A549 (cell line): ENCODE results near the gene RRP36. TPM values are rescaled to one million over a fixed set of nuclear protein-coding genes. Genes with fewer than 3 reads are reported as not detected.

ENCODE experiments used
- ATAC-seq, 2 experiments: fragments of 200-7000 bp in 1 of 2; fragments of >200 bp in 1 of 2; cut with Nextera tagmentation in 1 of 2; cut with Tn5 transposase in 1 of 2; 3 replicates each; pipeline versions ENCODE4 v1.8.0 to v1.9.1; 2018 to 2020; ENCODE audit warnings: mild to moderate bottlenecking in 1 of 2, moderate library complexity in 1 of 2
- CTCF ChIA-PET: fragments of 300-600 bp; sonication (Branson Sonifier 250); formaldehyde crosslinking; extraction: SDS; loops from one replicate; lab custom pipeline; 2021; ENCODE audit warnings: antibody characterized with exemption, inconsistent platforms; lab: Yijun Ruan, JAX
- POLR2A ChIA-PET: fragments of 350-600 bp; formaldehyde crosslinking; extraction: SDS; loops from one replicate; lab custom pipeline; 2021; ENCODE audit warnings: antibody characterized with exemption, inconsistent platforms; lab: Yijun Ruan, JAX
- DNase-seq, 2 experiments: peaks; one replicate each; pipeline versions ENCODE4 v3.0.0 to v3.0.0-alpha.2; 2011 to 2016; ENCODE audit warnings: low read depth in 1 of 2, low spot score in 1 of 2
- FAIRE-seq: peaks from 2 replicates; lab custom pipeline; 2011; peaks lifted over from hg19 to GRCh38; lab: Jason Lieb, UNC
- H3K27ac ChIP-seq, 2 experiments: fragments of >200 bp; sonication (Bioruptor Twin); formaldehyde crosslinking; 3 replicates each; pipeline ENCODE4 v1.5.1; 2016 to 2017
- H3K4me1 ChIP-seq: fragments of >200 bp; sonication (Bioruptor Twin); formaldehyde crosslinking; 3 replicates; pipeline ENCODE4 v1.6.1; 2016
- H3K4me2 ChIP-seq: fragments of >200 bp; sonication (Bioruptor Twin); formaldehyde crosslinking; 3 replicates; pipeline ENCODE4 v1.6.1; 2016
- H3K4me3 ChIP-seq: fragments of >200 bp; sonication (Bioruptor Twin); formaldehyde crosslinking; 3 replicates; pipeline ENCODE4 v1.5.1; 2016
- H3K9me3 ChIP-seq: fragments of >200 bp; sonication (Bioruptor Twin); formaldehyde crosslinking; 3 replicates; pipeline ENCODE4 v1.6.1; 2016
- BHLHE40 ChIP-seq: IDR thresholded peaks from 2 replicates; pipeline ENCODE4 v1.6.1; 2012; ENCODE audit warnings: low read depth, low read length, inconsistent platforms
- CBX8 ChIP-seq: fragments of 200-600 bp; sonication (generic); IDR thresholded peaks from 2 replicates; pipeline ENCODE4 v1.6.1; 2016
- CEBPB ChIP-seq, 2 experiments: fragments of >200 bp in 1 of 2; sonication (Bioruptor Twin) in 1 of 2; formaldehyde crosslinking in 1 of 2; IDR thresholded peaks; 2 replicates each; pipeline ENCODE4 v1.6.1; 2012 to 2016
- CHD2 ChIP-seq: fragments of 150-350 bp; IDR thresholded peaks from 2 replicates; pipeline ENCODE4 v1.6.1; 2014; ENCODE audit warnings: low read length; ENCODE audit not compliant: partially characterized antibody
- CTCF ChIP-seq: fragments of >200 bp; sonication (Bioruptor Twin); formaldehyde crosslinking; IDR thresholded peaks from 3 replicates; pipeline ENCODE4 v1.5.1; 2016
- EP300 ChIP-seq, 2 experiments: fragments of >200 bp; sonication (Bioruptor Twin); formaldehyde crosslinking; IDR thresholded peaks; 2 replicates in 1 of 2; 3 replicates in 1 of 2; pipeline ENCODE4 v1.6.1; 2016 to 2017
- ESRRA ChIP-seq: fragments of 150-350 bp; IDR thresholded peaks from 2 replicates; pipeline ENCODE4 v1.6.1; 2014; ENCODE audit warnings: mild to moderate bottlenecking, low read length, borderline replicate concordance
- FOSB ChIP-seq: fragments of 250-450 bp; sonication (Bioruptor Pico); IDR thresholded peaks from 2 replicates; pipeline ENCODE4 v1.5.0; 2020; ENCODE audit warnings: mild to moderate bottlenecking, moderate library complexity
- FOXS1 ChIP-seq: fragments of 250-450 bp; sonication (Bioruptor Pico); IDR thresholded peaks from 2 replicates; pipeline ENCODE4 v1.5.0; 2020; ENCODE audit warnings: mild to moderate bottlenecking, moderate library complexity
- HDAC2 ChIP-seq: fragments of 200-600 bp; sonication (generic); IDR thresholded peaks from 2 replicates; pipeline ENCODE4 v1.6.1; 2016
- HOXA7 ChIP-seq: fragments of 250-450 bp; sonication (Bioruptor Pico); IDR thresholded peaks from 2 replicates; pipeline ENCODE4 v1.5.0; 2020; ENCODE audit warnings: mild to moderate bottlenecking, moderate library complexity
- HOXB13 ChIP-seq: fragments of 250-450 bp; sonication (Bioruptor Pico); IDR thresholded peaks from 2 replicates; pipeline ENCODE4 v1.5.0; 2020; ENCODE audit warnings: low read depth, mild to moderate bottlenecking, moderate library complexity
- JUN ChIP-seq, 2 experiments: fragments of >200 bp; sonication (Bioruptor Twin); formaldehyde crosslinking; IDR thresholded peaks; 2 replicates in 1 of 2; 3 replicates in 1 of 2; pipeline ENCODE4 v1.6.1; 2016 to 2017
- KDM5A ChIP-seq: fragments of 200-600 bp; sonication (generic); IDR thresholded peaks from 2 replicates; pipeline ENCODE4 v1.6.1; 2016; ENCODE audit warnings: antibody characterized with exemption, mild to moderate bottlenecking
- MAZ ChIP-seq: fragments of 150-350 bp; IDR thresholded peaks from 2 replicates; pipeline ENCODE4 v1.6.1; 2014; ENCODE audit warnings: antibody characterized with exemption, low read depth, low read length, borderline replicate concordance
- MYC ChIP-seq: IDR thresholded peaks from 2 replicates; pipeline ENCODE4 v1.6.1; 2012; ENCODE audit warnings: mild to moderate bottlenecking, inconsistent platforms, low read length, improper control_type of control experiment, borderline replicate concordance
- POLR2A ChIP-seq: IDR thresholded peaks from 2 replicates; pipeline ENCODE4 v1.6.1; 2012; ENCODE audit warnings: mild to moderate bottlenecking, low read length
- POLR2AphosphoS2 ChIP-seq: conservative IDR thresholded peaks from 2 replicates; pipeline ENCODE4 v1.6.1; 2012; ENCODE audit warnings: low read length, improper control_type of control experiment, inconsistent platforms
- RAD21 ChIP-seq, 2 experiments: fragments of >200 bp in 1 of 2; sonication (Bioruptor Twin) in 1 of 2; formaldehyde crosslinking in 1 of 2; IDR thresholded peaks in 1 of 2; conservative IDR thresholded peaks in 1 of 2; 2 replicates in 1 of 2; 3 replicates in 1 of 2; pipeline ENCODE4 v1.6.1; 2012 to 2018; ENCODE audit warnings: inconsistent platforms in 1 of 2
- RCOR1 ChIP-seq: fragments of 150-350 bp; IDR thresholded peaks from 2 replicates; pipeline ENCODE4 v1.6.1; 2014; ENCODE audit warnings: antibody characterized with exemption, low read length, low read depth
- SMC3 ChIP-seq: fragments of >200 bp; sonication (Bioruptor Twin); formaldehyde crosslinking; IDR thresholded peaks from 3 replicates; pipeline ENCODE4 v1.6.1; 2018; ENCODE audit warnings: inconsistent platforms
- SREBF2 ChIP-seq: fragments of 450-650 bp; IDR thresholded peaks from 2 replicates; pipeline ENCODE4 v1.6.1; 2014; ENCODE audit warnings: mild to moderate bottlenecking, moderate library complexity
- TP53 ChIP-seq: fragments of 250-450 bp; sonication (Bioruptor Pico); IDR thresholded peaks from 2 replicates; pipeline ENCODE4 v1.5.0; 2021; ENCODE audit warnings: mild to moderate bottlenecking, moderate library complexity
- ZNF302 ChIP-seq: fragments of 250-450 bp; sonication (Bioruptor Pico); IDR thresholded peaks from 2 replicates; pipeline ENCODE4 v1.9.0; 2021; ENCODE audit warnings: inconsistent platforms, mild to moderate bottlenecking, moderate library complexity
- ZSCAN20 ChIP-seq: fragments of 250-450 bp; sonication (Bioruptor Pico); IDR thresholded peaks from 2 replicates; pipeline ENCODE4 v1.8.0; 2022; ENCODE audit warnings: mild to moderate bottlenecking, moderate library complexity
- WGBS: methylation state at CpG from one replicate; pipeline ENCODE4 v1.1.6; 2017; ENCODE audit errors: missing lambda C conversion rate; 5-methylcytosine and 5-hydroxymethylcytosine counted together
- polyA plus RNA-seq, 4 experiments: library from polyadenylated mRNA; depleted of rRNA in 3 of 4; stranded (reverse); fragments of >200 nt; fragmentation: RNase III in 1 of 4; extraction: RNeasy Plus Mini Kit Qiagen cat#74134 plus additional on column Dnase treatment in 1 of 4; gene quantifications; 2 replicates in 3 of 4; 3 replicates in 1 of 4; pipeline ENCODE4 v1.2.3, GENCODE V29; 2011 to 2017
- TF ChIP-seq, protein P1 (sequence below): fragments of 450-650 bp; IDR thresholded peaks from 2 replicates; pipeline ENCODE4 v1.6.1; 2014; ENCODE audit warnings: antibody characterized with exemption

RRP36 gene
- polyA plus RNA-seq, 2 of the 4 experiments (the other 2 are of a cell fraction), result 52.3 to 54.0 TPM

- no peak overlapping the region for H3K27ac ChIP-seq
- FAIRE-seq (no peak), ATAC-seq (no peak; a peak in 1 of 6 replicates), DNase-seq (no peak)
- CTCF ChIA-PET, result interaction anchor here (1.5 kb wide), 1 partner anchor 105 kb away, joined by 3 read pairs; no protein-coding TSS in a partner anchor
- POLR2A ChIA-PET, result no interaction called here
- no peak overlapping the region for H3K4me2 ChIP-seq
- no peaks in the 10 kb centered on the region for H3K4me1 ChIP-seq
- WGBS, result 83% methylated on average over 8 of the region's 9 CpGs
- H3K4me3 ChIP-seq, result no peak overlapping the region
- no peaks in the 10 kb centered on the region for H3K9me3 ChIP-seq
- TF ChIP-seq CEBPB (IDR thresholded peaks at IDR 0.05) (no peak), BHLHE40 (no peak), TP53 (CRISPR knock-in tag) (no peak), HDAC2 (no peak), POLR2A (no peak), POLR2AphosphoS2 (no peak), CTCF (no peak), MAZ (no peak), HOXB13 (CRISPR knock-in tag) (no peak), MYC (no peak), EP300 (IDR thresholded peaks at IDR 0.05) (no peak), SMC3 (no peak), ZNF302 (CRISPR knock-in tag) (no peak)
- TF ChIP-seq, protein P1, sequence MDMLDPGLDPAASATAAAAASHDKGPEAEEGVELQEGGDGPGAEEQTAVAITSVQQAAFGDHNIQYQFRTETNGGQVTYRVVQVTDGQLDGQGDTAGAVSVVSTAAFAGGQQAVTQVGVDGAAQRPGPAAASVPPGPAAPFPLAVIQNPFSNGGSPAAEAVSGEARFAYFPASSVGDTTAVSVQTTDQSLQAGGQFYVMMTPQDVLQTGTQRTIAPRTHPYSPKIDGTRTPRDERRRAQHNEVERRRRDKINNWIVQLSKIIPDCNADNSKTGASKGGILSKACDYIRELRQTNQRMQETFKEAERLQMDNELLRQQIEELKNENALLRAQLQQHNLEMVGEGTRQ, result no peak
These were observed 16.3 kb downstream of the RRP36 start for GRCh38 chr6:43037706-43038105.

- Histone ChIP-seq H3K4me2 (no peak overlapping the region), H3K9me3 (no peaks in the 10 kb centered on the region), H3K4me1 (no peaks in the 10 kb centered on the region), H3K27ac (no peak overlapping the region), H3K4me3 (no peak overlapping the region)
- TF ChIP-seq ESRRA (no peak), FOSB (no peak), RAD21 (conservative IDR thresholded peaks at IDR 0.05 in 1 of 2, IDR thresholded peaks at IDR 0.05 in 1 of 2) (no peak), SREBF2 (no peak), MAZ (no peak), HOXA7 (no peak), CBX8 (no peak), KDM5A (no peak), ZSCAN20 (CRISPR knock-in tag) (no peak), FOXS1 (CRISPR knock-in tag) (no peak), CHD2 (no peak), RCOR1 (no peak), JUN (IDR thresholded peaks at IDR 0.05) (no peak)
- WGBS, result 88% methylated on average over 9 of the region's 9 CpGs
- POLR2A ChIA-PET, result no interaction called here
- FAIRE-seq (no peak), DNase-seq (no peak), ATAC-seq (peak in 1 of 2 experiments; percentile 15; a peak in 1 of 6 replicates)
- CTCF ChIA-PET, result interaction anchor here (1.5 kb wide), 1 partner anchor 104 kb away, joined by 3 read pairs; no protein-coding TSS in a partner anchor
These were observed 17.3 kb downstream of the RRP36 start for GRCh38 chr6:43038727-43039126.
